Hematopoietic multipotent progenitor cell (in vitro differentiated cells): Measurements from ENCODE around the gene RCL1. TPM values are rescaled to one million over a fixed set of nuclear protein-coding genes. Genes with fewer than 3 reads are reported as not detected.
"Not testable (repeated sequence)": the region's sequence is repeated elsewhere in the genome, so short reads cannot be mapped to it uniquely, and the experiment has no call there.

Experiments
- DNase-seq, 3 donors: peaks; one replicate each; pipeline ENCODE4 v3.0.0-alpha.2; 2011 to 2015; ENCODE audit warnings: low read depth in 2 of 3, low spot score in 2 of 3
- total RNA-seq: library from RNA; depleted of rRNA; stranded (reverse); fragments of >200 nt; gene quantifications from one replicate; pipeline ENCODE4 v1.2.3, GENCODE V29; 2012

RCL1 gene
- total RNA-seq, 1 donor: 29.4 TPM

DNA sequence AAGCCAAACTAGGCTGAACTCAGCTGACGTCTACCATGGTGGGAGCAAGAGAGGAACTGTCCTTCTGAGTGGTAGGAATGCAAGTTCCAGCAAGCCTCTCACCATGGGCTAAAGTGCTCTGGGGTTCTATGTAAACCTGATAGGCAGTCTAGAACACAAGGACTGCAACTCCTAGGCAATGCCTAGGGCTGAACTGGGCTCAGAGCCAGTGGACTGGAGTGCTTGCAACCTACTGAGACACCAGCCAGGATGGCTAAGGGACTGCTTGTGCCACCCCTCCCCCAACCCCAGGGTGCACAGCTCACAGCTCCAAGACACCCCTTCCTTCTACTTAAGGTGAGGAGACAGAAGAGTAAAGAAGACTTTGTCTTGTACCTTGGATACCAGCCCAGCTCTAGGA lies 12.1 kb upstream of the RCL1 start:
- DNase-seq: no peak

DNA sequence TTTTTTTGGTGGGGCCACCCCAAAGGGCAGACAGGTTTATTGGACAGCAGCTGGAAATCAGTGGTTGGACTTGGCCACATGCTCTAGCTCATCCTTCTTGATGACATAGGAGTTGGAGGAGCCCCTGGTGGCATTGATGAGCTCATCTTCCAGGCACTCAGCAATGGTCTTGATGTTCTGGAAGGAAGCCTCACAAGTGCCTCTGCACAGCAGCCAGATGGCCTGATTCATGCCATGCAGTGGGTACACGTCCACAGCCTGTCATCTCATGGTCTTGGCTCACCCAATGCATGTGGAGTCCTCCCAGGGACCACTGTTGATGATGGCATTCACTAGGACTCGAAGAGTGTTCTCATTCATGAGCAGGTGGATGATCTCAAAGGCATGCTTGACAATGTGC lies 11.3 kb upstream of the RCL1 start:
- no peak for DNase-seq

DNA sequence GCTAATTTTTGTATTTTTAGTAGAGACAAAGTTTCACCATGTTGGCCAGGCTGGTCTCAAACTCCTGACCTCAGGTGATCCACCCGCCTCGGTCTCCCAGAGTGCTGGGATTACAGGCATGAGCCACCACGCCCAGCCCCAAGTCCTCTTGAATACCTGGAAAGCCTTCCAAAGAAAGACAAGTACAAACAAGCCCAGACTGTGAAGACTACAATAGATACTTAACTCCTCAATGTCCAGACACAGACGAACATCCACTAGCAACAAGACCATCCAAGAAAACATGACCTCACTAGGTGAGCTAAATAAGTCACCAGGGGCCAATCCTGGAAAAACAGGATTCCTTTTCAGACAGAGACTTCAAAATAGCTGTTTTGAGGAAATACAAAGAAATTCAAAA lies 9.6 kb upstream of the RCL1 start:
- not testable (repeated sequence) for DNase-seq

DNA sequence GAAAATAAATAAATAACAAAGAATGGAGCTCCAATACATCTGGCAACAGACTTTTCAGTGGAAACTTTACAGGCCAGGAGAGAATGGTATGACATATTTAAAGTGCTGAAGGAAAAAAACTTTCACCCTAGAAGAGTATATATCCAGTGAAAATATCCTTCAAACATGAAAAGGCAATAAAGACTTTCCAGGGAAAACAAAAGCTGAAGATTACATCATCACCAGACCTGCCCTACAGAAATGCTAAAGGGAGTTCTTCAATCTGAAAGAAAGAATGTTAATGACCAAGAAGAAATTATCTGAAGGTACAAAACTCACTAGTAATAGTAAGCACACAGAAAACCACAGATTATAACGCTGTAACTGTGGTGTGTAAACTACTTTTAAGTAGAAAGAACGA lies 8.3 kb upstream of the RCL1 start:
- no peak for DNase-seq

- no peak for DNase-seq
Measured at GRCh38 chr9:4786599-4786998, 6.1 kb upstream of the RCL1 start.

DNA sequence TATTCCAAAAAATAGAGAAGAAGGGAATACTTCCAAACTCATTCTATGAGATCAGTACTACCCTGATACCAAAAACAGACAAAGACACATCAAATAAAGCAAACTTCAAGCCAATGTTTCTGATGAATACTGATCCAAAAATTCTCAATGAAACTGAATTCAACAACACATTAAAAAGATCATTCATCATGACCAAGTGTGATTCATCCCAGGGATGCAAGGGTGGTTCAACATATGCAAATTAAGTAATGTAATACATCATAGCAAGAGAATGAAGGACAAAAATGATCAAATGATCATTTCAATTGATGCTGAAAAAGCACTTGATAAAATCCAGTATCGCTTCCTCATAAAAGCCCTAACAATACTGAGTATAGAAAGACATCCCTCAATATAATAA lies 4.9 kb upstream of the RCL1 start:
- no peak for DNase-seq

- no peak for DNase-seq
Measured at GRCh38 chr9:4788703-4789102, 4.0 kb upstream of the RCL1 start.

GRCh38 chr9:4792054-4792571 lies 631 bp upstream of the RCL1 start:
- DNase-seq: no peak

DNA sequence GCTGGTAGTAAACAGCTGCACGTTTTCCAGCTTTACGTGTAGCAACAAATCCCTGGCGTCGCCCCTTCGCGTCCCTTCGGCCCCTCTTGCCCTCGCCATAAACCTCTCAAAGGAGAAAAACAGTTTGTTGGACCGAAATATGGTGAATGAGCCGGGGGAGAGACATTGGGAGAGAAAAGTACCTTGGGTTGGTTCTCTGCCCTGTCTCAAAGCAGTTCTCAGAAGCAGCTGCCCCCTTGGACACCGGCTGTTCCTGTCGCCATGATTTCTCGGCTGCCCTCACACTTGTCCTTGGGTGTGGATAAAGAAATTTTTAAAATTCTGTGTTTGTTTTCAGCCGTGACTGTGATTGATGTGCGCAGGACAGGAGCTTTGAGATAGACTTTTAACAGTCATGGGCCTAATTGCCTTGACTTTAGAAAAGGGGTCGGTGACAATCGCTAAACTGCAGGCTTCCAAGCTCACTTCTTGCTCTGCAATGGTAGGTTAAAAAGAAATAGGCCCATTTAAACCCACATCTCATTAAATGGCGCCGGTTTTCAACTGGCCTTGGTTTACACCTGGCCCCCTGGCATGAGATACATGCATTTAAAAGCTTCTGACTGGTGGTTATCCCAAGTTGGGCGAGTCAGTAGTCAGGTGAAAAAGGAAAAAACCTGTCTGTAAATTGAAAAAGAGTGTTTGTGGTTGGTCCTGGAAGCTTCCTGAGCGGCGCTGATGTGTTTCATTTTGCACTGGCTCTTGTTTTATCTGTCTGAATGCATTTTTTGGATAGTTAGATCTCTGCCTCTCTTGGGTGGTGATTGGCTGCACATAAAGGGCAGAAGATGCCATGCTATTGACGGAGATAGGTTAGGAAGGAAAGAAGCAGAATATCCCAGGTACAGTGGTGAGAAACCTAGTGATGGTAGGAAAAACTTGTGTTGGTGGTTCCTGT lies 983 bp downstream of the RCL1 start:
- no peak for DNase-seq

GRCh38 chr9:4794691-4795090 lies 1.9 kb downstream of the RCL1 start:
- DNase-seq: no peak

GRCh38 chr9:4795108-4795507 lies 2.4 kb downstream of the RCL1 start:
- DNase-seq: not testable (repeated sequence)

DNA sequence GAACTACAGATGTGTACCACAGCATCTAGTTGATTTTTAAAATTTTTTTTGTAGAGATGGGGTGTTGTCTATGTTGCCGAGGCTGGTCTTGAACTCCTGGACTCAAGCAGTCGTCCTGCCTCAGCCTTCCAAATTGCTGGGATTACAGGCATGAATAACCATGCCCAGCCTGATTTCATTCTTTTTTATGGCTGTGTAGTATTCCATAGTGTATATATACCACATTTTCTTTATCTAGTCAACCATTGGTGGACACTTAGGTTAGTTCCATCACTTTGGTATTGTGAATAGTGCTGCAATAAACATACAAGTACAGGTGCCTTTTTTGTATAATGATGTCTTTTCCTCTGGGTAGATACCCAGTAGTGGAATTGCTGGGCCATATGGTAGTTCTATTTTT lies 3.8 kb downstream of the RCL1 start:
- DNase-seq: no peak

- peak in 2 of 3 donors; percentile 36 to 55 for DNase-seq
Measured at GRCh38 chr9:4796988-4797853, 4.5 kb downstream of the RCL1 start.

GRCh38 chr9:4797854-4798150 lies 5.1 kb downstream of the RCL1 start:
- peak in 1 of 3 donors; percentile 36 for DNase-seq

GRCh38 chr9:4798281-4799032 lies 5.7 kb downstream of the RCL1 start:
- DNase-seq: peak in 1 of 3 donors; percentile 39

DNA sequence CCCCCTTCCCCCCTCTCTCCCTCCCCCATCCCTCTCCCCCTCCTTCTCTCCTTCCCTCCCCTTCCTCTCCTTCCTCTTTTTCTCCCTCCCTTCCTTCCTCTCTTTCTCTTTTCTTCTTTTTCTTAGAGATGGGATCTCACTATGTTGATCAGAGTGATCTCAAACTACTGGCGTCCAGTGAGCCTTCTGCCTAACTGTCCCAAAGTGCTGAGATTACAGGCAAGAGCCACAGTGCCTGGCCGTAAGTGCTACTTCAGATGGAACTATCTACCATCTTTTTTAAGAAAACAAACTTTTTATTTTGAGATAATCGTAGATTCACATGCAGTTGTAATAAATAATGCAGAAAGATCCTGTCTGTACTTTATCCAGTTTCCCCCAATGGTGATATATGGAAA lies 6.3 kb downstream of the RCL1 start:
- no peak for DNase-seq

DNA sequence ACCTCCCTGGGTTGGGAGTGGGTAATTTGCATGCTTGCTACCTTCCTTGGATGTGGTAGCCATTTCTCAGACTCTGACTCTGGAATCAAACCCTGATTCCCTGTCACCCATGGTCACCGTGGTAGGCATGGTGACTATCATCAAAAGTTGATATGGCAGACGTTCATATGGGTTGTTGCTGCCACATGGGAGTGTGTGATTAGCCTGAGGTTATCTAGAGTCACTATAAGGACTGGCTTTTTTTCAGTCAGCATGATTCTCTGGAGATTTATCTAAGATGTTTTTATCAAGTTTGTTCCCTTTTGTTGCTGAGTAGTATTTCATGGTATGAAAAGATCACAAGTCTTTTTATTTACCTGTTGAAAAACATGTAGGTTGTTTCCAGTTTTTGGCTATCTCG lies 7.0 kb downstream of the RCL1 start:
- peak in 2 of 3 donors; percentile 35 to 54 for DNase-seq

DNA sequence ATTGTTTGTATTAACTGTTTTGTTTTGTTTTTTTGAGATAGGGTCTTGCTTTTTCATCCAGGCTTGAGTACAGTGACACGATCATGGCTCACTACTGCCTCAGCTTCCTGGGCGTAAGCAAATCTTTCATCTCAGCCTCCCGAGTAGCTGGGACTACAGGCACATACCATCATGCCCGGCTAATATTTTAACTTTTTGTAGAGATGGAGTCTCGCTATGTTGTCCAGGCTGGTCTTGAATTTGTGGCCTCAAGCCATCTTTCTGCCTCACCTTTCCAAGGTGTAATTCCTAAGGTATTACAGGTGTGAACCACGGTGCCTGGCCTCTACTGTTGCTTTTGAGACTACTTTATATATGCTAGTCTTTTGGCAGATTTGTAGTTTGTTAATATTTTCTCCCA lies 8.4 kb downstream of the RCL1 start:
- DNase-seq: no peak

- DNase-seq: no peak
Measured at GRCh38 chr9:4803670-4804530, 11.2 kb downstream of the RCL1 start.

- DNase-seq: no peak
Measured at GRCh38 chr9:4804531-4805016, 11.8 kb downstream of the RCL1 start.
